Measurements from ENCODE around the gene LRRC37A.
A peak's percentile ranks its signal among the peaks of the same experiment; 100 is the strongest.
"Not testable (repeated sequence)": the region's sequence is repeated elsewhere in the genome, so short reads cannot be mapped to it uniquely, and the experiment has no call there.

Gene LRRC37A

GRCh38 chr17:46294831-46295230 is at the start of gene LRRC37A:
TSS of gene LRRC37A (plus strand) at chr17:46295131. CDS start at chr17:46295134, 3 bp downstream.
- H3K27ac ChIP-seq: not testable (repeated sequence)

- not testable (repeated sequence) for H3K27ac ChIP-seq
These were observed 45.8 kb upstream of the LRRC37A start for GRCh38 chr17:46249153-46249552.

- not testable (repeated sequence) for H3K27ac ChIP-seq
These were observed 42.1 kb upstream of the LRRC37A start for GRCh38 chr17:46252804-46253203.

- not testable (repeated sequence) for H3K27ac ChIP-seq
- TF ChIP-seq CTCF (conservative IDR thresholded peaks at IDR 0.05): peak; percentile 62
These were observed 41.2 kb upstream of the LRRC37A start for GRCh38 chr17:46253722-46254121.

GRCh38 chr17:46254215-46254614 is 40.7 kb upstream of the LRRC37A start:
- H3K27ac ChIP-seq: not testable (repeated sequence)

- not testable (repeated sequence) for H3K27ac ChIP-seq
These were observed 38.6 kb upstream of the LRRC37A start for GRCh38 chr17:46256369-46256768.

GRCh38 chr17:46259845-46260661 is 34.9 kb upstream of the LRRC37A start:
- H3K27ac ChIP-seq: not testable (repeated sequence)

- TF ChIP-seq ZFX (IDR thresholded peaks at IDR 0.05): no peak
- no peak for TF ChIP-seq CTCF (conservative IDR thresholded peaks at IDR 0.05)
- H3K27ac ChIP-seq: no peak overlapping the region
These were observed 32.7 kb upstream of the LRRC37A start for GRCh38 chr17:46262271-46262670.

GRCh38 chr17:46264456-46265198 is 30.3 kb upstream of the LRRC37A start:
- TF ChIP-seq CTCF (conservative IDR thresholded peaks at IDR 0.05): no peak
- no peak for TF ChIP-seq ZFX (IDR thresholded peaks at IDR 0.05)
- no peak overlapping the region for H3K27ac ChIP-seq

- H3K27ac ChIP-seq: peak overlapping the region; percentile 74
These were observed 28.8 kb upstream of the LRRC37A start for GRCh38 chr17:46266063-46266655.

- no peak for TF ChIP-seq CTCF (conservative IDR thresholded peaks at IDR 0.05)
- peak; percentile 89 for TF ChIP-seq ZFX (IDR thresholded peaks at IDR 0.05)
- peak overlapping the region; percentile 74 for H3K27ac ChIP-seq
These were observed 28.0 kb upstream of the LRRC37A start for GRCh38 chr17:46266656-46267544.
